ENCODE measurements around the gene FAM47E.
"Not testable (repeated sequence)": the region's sequence is repeated elsewhere in the genome, so short reads cannot be mapped to it uniquely, and the experiment has no call there.

FAM47E gene

DNA sequence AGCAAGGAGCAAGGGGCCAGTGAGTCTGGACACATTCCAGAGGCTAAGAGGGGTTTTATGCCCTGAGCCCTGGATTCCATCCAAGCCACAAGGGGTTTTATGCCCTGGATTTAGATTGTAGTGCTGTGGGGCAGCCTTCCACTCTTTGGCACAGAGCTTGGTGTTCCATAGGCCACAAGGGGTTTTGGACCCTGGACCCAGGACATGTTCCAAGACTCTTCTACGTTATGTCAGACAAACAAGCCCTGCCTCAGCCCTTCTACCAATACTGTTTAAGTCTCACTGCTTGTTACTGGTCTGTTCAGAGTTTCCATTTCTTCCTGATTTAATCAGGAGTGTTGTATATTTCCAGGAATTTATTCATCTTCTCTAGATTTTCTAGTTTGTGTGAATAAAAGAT lies 25.1 kb upstream of the FAM47E start:
- DNase-seq: no peak

DNA sequence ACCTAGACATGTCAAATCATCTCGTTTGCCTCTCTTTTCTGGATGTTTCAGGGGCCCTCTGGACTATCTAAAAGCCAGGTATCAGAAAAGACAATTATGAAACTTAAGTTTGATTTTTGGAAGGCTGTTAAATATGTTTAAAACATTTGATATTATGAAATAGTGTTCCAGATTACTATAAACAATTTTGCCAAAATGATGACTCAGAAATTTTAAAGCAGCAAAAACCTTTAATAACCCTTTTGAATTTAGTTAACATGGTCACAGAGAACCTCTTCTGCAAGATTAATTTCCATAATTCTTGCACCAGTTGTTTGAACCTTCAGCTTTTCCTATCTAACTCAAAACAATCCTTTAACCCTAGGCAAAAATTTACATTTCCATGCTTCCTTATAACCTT lies 18.8 kb upstream of the FAM47E start:
- DNase-seq: no peak

DNA sequence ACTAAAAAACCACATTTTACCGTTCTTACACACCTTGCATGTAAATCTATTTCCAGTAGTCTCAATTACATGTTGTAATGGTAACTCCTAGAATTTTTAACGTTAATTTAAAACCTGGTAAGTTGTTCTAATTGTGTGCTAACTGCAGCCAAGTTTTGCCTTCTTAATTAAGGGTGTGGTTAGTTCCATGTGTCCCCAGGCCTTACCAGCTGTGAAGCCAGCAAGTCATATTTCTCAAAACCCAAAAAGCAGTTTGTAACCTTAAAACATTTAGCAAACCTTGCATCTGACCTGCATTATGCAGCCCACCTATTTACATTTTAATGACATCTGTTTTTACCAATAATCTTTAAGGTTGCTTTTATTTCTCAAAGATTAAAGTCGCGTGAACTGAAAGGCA lies 18.4 kb upstream of the FAM47E start:
- no peak for DNase-seq

DNA sequence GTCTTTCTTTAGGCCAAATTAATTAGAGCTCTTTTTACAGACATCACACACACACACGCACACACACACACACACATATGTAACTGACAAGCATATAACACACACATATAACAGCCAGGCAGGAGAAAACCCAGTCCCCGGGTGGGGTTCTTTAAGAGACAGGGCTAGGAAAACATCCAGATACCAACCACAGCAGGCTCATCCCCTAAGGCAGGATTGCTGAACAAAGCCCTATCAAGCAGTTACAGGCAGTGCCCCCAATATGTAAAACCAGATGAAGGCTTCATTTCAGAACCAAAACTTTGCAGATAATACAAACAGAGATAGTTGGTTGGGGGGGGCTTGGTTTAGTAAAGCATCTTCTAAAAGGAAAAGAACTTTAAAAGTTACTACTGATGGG lies 18.0 kb upstream of the FAM47E start:
- DNase-seq: no peak

DNA sequence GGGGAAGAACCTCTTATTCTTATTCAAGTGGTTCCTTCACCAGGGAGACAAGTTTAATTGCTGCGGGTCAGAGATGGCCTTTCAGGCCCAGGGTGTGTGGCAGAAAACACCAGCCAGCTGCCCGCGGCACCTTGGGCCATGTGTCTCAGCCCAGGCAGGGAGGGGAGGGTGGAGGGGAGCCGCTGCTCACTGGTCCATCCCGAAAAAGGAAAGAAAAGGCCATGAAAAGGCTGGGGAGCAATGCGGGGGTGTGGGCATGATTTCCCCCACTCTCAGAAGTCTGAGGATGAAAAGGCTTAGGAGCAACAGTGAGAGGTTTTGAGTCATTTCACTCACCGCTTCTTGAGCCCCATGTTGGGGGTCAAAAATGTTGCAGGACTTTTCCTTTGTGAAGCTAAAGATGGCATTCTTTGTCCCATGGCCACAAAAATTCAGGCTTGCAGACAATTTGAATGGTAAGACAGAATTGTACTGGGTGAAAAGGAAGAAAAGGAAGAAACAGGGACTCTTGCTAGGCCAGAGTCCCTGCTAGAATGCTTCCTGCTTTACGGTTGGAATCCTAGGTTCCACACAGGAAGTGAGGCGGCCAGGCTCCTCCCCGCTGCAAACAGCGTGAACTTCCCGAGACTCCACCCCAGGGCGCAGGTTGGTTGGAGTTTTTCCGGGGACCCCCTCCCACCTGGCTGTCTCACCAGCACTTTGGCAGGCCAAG lies 17.4 kb upstream of the FAM47E start:
- DNase-seq: no peak

DNA sequence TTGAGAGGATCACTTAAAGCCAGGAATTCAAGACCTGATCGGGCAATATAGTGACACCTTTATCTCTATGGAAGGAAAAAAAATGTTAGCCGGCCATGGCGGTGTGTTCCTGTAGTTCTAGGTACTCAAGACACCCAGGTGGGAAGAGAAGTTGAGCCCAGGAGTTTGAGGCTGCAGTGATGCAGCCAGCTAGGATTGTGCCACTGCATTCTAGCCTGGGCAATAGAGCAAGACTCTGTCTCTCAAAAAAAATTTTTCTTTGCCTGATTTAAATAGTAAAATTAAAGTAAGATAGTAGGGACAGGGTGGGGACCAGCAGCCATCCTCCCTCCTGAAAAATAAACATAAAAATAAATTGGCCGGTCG lies 16.9 kb upstream of the FAM47E start:
- DNase-seq: no peak

DNA sequence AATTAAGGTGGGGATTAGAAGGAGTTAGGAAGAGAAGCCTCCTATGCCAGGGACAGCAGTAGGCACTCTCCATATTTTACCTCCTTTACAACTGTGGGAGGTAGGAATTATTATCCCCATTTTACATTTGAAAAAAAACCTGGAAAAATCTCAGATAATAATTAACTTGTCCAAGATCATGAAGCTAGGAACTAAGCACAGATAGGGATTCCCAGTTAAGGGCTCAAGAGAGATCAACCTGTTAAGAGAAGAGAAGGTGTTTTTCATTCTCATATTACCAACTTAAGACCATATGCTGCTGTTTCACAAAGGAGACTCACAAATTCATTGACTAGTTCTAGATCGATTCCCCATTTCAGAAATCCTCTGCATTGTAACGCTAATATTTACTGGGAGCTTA lies 16.1 kb upstream of the FAM47E start:
- DNase-seq: no peak

DNA sequence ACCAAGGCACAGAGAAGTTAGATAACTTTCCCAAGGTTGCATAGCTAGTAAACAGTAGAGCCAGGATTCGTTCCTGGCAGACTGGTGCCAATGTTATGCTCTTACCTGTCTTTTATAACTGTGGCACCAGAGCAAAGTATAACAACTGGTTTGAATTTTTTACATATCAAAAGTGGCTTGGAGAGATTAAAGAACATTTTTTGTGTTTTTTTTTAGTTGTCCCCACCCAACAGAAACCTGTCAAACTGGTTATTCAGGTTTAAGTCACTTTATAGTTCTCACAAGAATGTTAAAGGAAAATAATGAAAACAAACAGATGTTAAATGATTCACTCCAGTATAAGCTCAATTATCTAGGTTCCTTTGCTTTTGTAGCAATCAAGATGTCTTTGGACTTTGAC lies 15.6 kb upstream of the FAM47E start:
- no peak for DNase-seq

DNA sequence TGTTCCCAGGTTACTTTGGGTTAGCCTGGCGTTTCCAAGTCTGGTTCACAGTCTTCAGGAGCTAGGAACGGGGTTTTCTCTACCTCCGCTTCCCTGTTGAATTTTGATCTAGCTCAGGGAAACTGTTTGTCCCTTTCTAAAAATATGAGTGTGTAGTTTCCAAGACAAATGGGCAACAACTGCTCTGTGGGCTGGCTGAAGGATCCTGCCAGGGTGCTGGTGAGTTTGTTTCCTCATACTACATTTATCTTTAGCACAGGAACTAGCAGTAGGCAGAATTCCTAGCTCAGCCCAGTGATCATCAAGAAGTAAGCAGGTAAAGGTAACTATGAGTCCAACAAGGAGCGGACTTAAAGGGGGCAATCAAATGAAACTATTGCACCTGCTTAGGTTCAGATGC lies 13.3 kb upstream of the FAM47E start:
- no peak for DNase-seq

DNA sequence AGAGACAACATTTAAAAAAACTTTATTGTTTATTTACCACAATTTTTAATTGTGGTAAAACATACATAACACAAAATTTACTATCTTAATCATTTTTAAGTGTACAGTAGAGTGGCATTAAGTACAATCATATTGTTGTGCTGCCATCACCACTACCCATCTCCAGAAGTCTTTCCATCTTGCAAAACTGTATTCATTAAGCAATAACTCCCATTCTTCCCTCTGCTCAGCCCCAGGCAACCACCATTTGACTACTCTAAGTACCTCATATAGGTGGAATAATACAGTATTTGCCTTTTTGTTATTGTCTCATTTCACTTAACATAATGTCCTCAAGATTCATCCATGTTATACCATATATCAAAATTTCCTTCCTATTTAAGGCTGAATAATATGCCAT lies 12.8 kb upstream of the FAM47E start:
- DNase-seq: no peak

DNA sequence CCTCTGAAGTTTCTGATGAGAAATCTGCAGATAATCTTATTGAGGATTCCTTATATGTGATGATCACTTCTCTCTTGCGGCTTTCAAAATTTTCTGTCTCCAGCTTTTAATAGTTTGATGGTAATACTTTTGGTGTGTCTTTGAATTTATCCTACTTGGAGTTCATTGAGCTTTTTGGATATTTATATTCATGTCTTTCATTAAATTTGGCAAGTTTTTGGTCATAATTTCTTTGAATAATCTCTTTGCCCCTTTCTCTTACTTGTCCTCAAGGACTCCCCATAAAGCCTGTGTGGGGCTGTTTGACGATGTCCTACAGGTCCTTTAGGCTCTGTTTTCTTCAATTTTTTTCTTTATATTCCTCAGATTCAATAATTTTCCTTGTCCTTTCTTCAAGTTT lies 11.3 kb upstream of the FAM47E start:
- no peak for DNase-seq

DNA sequence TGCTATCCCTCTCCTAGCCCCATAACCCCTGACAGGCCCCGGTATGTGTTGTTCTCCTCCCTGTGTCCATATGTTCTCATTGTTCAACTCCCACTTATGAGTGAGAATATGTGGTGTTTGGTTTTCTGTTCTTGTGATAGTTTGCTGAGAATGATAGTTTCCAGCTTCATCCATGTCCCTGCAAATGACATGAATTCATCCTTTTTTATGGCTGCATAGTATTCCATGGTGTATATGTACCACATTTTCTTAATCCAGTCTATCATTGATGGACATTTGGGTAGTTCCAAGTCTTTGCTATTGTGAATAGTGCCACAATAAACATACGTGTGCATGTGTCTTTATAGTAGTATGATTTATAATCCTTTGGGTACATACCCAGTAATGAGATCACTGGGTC lies 7.6 kb upstream of the FAM47E start:
- DNase-seq: not testable (repeated sequence)

DNA sequence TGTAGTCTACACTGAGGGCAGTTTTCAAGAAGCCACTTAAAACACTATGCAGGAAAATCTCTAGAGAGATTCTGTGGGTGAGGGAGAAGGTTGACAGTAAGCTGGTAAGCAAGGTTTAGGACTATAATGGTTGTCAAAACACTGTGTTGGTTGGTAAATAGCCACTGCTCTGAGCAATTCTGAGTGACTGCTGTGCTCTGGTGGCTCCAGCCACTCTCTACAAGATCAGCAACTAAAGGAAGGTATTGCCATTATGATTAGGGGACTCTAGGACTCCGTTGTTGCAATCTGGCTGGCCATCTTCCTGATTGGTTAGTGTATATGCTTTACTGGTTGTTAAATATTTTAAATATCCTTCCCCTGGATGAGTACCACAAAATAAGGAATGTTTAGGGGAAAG lies 5.5 kb upstream of the FAM47E start:
- no peak for DNase-seq

DNA sequence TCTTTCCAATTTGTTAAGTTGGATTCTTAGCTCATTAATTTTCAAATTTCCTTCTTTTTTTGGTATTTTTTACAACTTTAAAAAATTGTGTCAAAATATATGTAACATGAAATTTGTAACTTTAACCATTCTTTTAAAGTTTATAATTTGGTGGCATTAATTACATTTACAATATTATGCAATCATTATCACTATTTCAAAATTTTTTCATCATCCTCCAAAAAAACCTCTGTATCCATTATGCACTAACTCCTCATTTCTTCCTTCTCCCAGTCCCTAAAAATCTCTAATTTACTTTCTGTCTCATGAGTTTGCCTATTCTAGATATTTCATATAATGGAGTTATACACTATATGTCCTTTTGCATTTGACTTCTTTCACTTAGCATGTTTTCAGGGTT lies 4.7 kb upstream of the FAM47E start:
- DNase-seq: no peak

DNA sequence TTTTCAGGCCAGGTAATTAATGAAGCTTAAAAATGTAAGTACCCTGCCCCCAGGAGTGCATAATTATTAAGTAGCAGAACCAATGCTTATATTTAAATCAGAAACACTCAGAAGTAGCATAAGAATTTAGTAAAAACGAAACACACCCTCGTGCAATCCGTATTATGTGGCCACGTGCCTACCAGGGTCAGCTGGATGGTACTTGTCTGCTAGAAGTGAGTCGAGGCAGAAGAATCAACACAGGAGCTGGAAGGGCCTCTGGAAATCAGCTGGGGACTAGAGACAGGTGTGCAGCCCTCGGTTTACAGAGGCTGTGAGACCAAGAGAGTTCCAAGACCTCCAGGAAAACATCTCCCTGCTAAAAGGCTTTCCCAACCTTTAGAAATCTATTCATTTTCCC lies 559 bp upstream of the FAM47E start:
- no peak for DNase-seq

DNA sequence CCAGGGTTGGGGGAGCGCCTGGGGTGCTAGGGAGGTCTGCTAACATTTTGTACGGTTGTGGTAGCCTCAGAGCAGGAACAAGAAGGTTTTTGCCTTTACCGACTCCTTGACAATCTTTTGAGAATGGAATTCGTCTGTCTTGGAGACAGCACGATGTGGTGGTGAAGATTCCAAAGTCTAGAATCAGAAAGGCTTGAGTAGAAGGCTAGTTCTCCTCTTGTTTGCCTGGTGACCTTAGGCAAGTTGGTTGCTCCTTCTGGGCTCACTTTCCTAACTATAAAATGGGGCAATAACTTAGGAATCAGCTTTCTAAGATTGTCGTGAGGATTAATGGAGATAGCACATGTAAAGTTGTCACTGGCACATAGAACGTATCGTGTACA lies 741 bp downstream of the FAM47E start:
- no peak for DNase-seq

DNA sequence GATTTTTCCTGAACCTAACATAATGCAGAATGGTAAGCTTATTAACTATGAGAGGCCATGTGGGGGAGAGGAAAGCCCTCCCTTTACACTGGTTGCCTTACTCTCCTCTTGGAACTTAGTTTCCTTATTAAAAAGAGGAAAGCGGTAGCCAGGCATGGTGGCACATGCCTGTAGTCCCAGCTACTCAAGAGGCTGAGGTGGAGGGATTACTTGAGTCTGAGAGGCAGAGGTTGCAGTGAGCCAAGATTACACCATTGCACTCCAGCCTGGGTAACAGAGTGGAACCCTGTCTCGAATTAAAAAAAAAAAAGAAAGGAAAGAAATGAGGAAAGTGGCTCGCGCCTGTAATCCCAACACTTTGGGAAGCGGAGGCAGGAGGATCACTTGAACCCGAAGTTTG lies 2.0 kb downstream of the FAM47E start:
- no peak for DNase-seq

DNA sequence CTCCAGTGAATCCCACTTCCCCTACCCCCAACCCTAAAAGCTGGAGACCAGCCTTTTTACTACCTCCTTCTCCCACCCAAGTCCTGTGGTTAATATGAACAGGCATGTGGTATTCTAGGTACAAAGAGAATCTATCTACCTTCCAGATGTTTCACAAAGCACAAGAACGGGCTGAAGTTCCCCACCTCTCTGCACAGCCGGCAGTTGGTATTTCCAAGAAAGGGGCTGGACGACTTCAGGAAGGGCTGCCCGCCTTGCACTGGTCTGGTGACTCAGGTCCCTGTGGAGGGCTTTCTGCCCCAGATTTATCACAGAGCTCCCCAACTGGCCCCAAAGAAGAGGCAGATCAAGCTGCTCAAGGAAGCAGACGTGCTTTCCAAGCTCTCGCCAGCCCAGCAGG lies 4.5 kb downstream of the FAM47E start:
- no peak for DNase-seq

DNA sequence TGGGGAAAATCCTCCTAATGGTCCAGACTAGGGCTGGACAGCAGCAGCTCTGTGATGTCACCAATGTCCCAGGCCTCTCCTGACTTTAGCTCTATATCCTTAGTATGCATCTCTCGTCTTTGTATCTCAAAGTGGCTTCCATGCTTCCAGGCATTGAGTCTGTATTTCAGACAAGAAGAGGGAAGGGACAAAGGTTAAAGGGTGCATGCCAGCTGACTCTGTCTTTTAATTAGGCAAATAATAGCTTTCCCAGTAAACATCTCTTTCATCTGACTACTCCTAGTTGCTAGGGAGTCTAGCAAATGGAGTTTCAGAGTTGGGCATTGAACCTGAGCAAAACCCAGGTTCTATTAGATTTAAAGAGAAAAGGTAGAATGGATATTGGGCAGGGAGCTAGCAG lies 5.4 kb downstream of the FAM47E start:
- DNase-seq: no peak

DNA sequence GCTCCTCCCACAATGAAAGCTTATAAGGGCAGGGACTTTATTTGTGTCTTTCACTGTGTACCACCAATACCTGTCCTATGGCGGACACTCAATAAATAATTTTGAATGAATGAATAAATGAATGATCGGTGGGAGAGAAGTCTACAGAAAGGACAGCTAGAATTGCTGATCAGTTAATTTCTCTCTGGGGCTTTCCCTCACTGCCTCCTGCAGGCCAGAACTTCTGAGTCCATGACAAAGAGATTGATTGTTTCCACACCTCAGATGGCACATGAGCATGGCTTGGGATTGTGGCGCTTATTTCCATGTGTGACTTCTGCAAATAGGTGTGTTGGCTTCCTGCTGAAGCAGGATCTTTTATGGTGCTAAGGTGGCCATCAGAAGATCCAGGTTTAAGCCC lies 6.3 kb downstream of the FAM47E start:
- DNase-seq: no peak

DNA sequence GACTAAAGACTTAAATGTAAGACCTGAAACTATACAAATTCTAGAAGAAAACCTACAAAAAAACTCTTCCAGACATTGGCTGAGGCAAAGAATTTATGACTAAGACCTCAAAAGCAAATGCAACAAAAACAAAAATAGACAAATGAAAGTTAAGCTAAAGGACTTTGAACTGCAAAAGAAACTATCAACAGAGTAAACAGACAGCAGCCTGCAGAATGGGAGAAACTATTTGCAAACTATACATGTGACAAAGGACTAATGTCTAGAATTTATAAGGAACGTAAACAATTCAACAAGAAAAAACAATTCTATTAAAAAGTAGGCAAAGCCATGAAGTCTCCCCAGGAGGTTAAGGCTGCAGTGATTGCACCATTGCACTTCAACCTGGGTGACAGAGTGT lies 9.1 kb downstream of the FAM47E start:
- no peak for DNase-seq

DNA sequence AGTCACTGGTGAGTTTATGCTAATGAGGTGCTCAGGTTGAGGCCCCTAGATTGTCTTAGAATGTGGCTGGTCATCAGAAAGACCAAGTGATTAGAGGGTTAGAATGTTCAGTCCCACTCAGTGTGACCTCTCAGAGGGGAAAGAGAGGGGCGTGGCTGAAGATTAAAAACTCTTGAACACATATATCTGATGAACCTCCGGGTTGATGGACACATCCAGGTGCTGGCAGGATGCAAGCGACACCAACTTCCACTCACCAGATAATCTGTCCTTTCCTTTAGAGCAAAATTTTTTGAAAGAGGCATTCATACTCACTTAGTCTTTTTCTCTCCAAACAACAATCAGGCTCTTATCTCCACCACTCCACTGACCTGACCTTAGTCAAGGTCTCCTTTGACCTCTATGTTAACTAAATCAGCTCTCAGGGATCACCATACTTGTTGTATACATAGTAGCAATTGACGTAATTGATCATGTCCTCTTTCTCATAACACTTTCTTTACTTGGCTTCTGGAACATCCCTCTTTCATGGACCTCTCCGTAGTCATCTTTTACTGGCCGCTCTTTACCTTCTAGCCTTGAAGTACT lies 14.2 kb downstream of the FAM47E start:
- DNase-seq: no peak

DNA sequence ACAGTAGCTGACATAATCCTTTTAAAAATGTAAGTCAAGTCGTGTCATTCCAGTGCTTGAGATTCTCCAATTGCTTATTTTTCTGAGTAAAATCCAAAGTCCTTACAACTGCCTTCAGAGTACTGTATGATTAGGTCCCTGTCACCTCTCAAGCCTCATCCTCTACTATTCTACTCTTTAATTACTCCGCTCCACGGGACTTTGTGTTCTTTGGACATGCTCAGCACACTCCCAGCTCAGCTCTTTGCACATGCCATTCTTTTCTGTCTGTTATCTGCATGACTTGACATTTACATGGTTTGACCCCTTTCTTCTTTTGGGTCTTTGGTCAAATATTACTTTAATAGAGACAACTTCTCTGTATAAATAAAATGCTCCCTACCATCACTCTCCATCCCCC lies 15.1 kb downstream of the FAM47E start:
- DNase-seq: no peak

DNA sequence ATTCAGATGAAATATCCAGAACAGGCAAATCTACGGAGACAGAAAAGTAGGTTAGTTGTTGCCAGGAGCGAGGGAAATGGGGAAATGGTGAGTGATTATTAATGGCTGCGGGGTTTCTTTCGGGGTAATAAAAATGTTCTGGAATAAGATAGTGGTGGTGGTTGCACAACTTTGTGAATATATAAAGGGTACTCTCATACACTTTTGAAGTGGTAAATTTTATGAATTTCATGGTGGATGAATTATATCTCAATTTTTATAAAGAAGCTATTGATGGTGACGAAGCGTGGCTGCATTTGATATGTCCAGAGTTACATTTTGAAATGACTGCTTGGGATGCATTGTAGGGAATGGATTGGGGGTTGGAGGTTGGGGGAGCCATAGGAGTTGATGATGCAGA lies 16.3 kb downstream of the FAM47E start:
- DNase-seq: no peak
